PFSK-1 (cell line): ENCODE data around the gene MOG.

Source experiments
- FOXP2 ChIP-seq: optimal IDR thresholded peaks from 2 replicates; pipeline ENCODE3; 2011; ENCODE audit warnings: borderline replicate concordance, control low read depth, inconsistent platforms; ENCODE audit not compliant: insufficient read depth; ENCODE audit errors: extremely low read length, extremely low read depth
- POLR2AphosphoS5 ChIP-seq: IDR thresholded peaks from 2 replicates; pipeline ENCODE4 v1.6.1; 2012; ENCODE audit warnings: low read depth, mild to moderate bottlenecking, control low read depth, low read length, moderate library complexity
- REST ChIP-seq, 2 experiments: IDR thresholded peaks; 2 replicates each; pipeline versions ENCODE4 v1.6.1 to v1.8.0; 2011 to 2012; ENCODE audit warnings: low read depth in 2 of 2, low read length in 2 of 2, control low read depth in 1 of 2, inconsistent platforms in 1 of 2, mild to moderate bottlenecking in 1 of 2, moderate library complexity in 1 of 2; ENCODE audit not compliant: insufficient read depth in 1 of 2
- SIN3A ChIP-seq: IDR thresholded peaks from 2 replicates; pipeline ENCODE4 v1.6.1; 2012; ENCODE audit warnings: mild to moderate bottlenecking, low read length, moderate library complexity, borderline replicate concordance; ENCODE audit not compliant: insufficient read depth
- TAF1 ChIP-seq: IDR thresholded peaks from 2 replicates; pipeline ENCODE4 v1.6.1; 2012; ENCODE audit warnings: low read length, control low read depth, borderline replicate concordance; ENCODE audit not compliant: insufficient read depth

Gene MOG

GRCh38 chr6:29627755-29628418, 29.0 kb upstream of the MOG start:
- TF ChIP-seq FOXP2 = peak; percentile 52
- TF ChIP-seq SIN3A = no peak
- no peak for TF ChIP-seq REST (IDR thresholded peaks at IDR 0.05; ENCODE audit: insufficient read depth in 1 of 2, low read depth in 2 of 2, low read length in 2 of 2)
- TF ChIP-seq TAF1 = peak; percentile 66; the same call in 1 of the 2 replicates
- peak; percentile 92 for TF ChIP-seq POLR2AphosphoS5

- TF ChIP-seq REST (IDR thresholded peaks at IDR 0.05; ENCODE audit: insufficient read depth in 1 of 2, low read depth in 2 of 2, low read length in 2 of 2) (0 out of 4 replicates have a peak, but pooled peaks of 1 of the 2 experiments have one; percentile 20), FOXP2 (no peak), POLR2AphosphoS5 (peak; percentile 53; the same call in 1 of the 2 replicates), SIN3A (0 out of 2 replicates have a peak, but pooled peaks have one; percentile 47)
Observed at GRCh38 chr6:29628419-29629281, 28.2 kb upstream of the MOG start.

- no peak for TF ChIP-seq FOXP2
- TF ChIP-seq TAF1 = no peak
- no peak for TF ChIP-seq SIN3A
Observed at GRCh38 chr6:29629571-29629970, 27.3 kb upstream of the MOG start.

- TF ChIP-seq FOXP2 (no peak), REST (IDR thresholded peaks at IDR 0.05; ENCODE audit: insufficient read depth in 1 of 2, low read depth in 2 of 2, low read length in 2 of 2) (no peak), SIN3A (no peak), POLR2AphosphoS5 (no peak), TAF1 (no peak)
Observed at GRCh38 chr6:29630315-29630714, 26.6 kb upstream of the MOG start.

- TF ChIP-seq TAF1 = no peak
- TF ChIP-seq FOXP2 = no peak
- TF ChIP-seq POLR2AphosphoS5 = no peak
- no peak for TF ChIP-seq REST (IDR thresholded peaks at IDR 0.05; ENCODE audit: insufficient read depth in 1 of 2, low read depth in 2 of 2, low read length in 2 of 2)
- no peak for TF ChIP-seq SIN3A
Observed at GRCh38 chr6:29631209-29631810, 25.6 kb upstream of the MOG start.
